CD4-positive, CD25-positive, alpha-beta regulatory T cell (primary cell): Measurements from ENCODE around the gene TMEM191B. TPM values are rescaled to one million over a fixed set of nuclear protein-coding genes. Genes with fewer than 3 reads are reported as not detected.
A peak's percentile ranks its signal among the peaks of the same experiment; 100 is the strongest.
"Not testable (repeated sequence)": the region's sequence is repeated elsewhere in the genome, so short reads cannot be mapped to it uniquely, and the experiment has no call there.

Source experiments
- ATAC-seq, 2 donors: fragments of 150-1000 bp; cut with Tn5 transposase; one replicate each; pipeline ENCODE4 v1.10.0; 2021; ENCODE audit warnings: low read depth in 2 of 2, moderate number of reproducible peaks in 2 of 2, moderate library complexity in 1 of 2
- DNase-seq, 3 donors: peaks; one replicate each; pipeline versions ENCODE4 v3.0.0 to v3.0.0-alpha.2; 2012 to 2022; ENCODE audit warnings: mixed read lengths in 1 of 3
- H3K27ac ChIP-seq: one replicate; pipeline ENCODE4 v1.7.0; 2013; ENCODE audit warnings: mild to moderate bottlenecking, low read length; ENCODE audit not compliant: insufficient read depth, poor library complexity, severe bottlenecking
- H3K27me3 ChIP-seq: one replicate; pipeline ENCODE4 v1.7.0; 2013; ENCODE audit warnings: low read length; ENCODE audit not compliant: control insufficient read depth, insufficient read depth
- H3K36me3 ChIP-seq: one replicate; pipeline ENCODE4 v1.7.0; 2013; ENCODE audit warnings: mild to moderate bottlenecking, low read length, moderate library complexity; ENCODE audit not compliant: control insufficient read depth, insufficient read depth
- H3K4me1 ChIP-seq: 2 replicates; pipeline ENCODE4 v1.7.0; 2013; ENCODE audit warnings: mild to moderate bottlenecking, low read length; ENCODE audit not compliant: insufficient read depth, control insufficient read depth, poor library complexity, severe bottlenecking
- H3K4me3 ChIP-seq: one replicate; pipeline ENCODE4 v1.7.0; 2013; ENCODE audit warnings: low read depth, mild to moderate bottlenecking, low read length, moderate library complexity
- H3K9me3 ChIP-seq, 2 experiments: 1 replicate in 1 of 2; 2 replicates in 1 of 2; pipeline ENCODE4 v1.7.0; 2013; ENCODE audit warnings: low read length in 2 of 2, mild to moderate bottlenecking in 1 of 2, moderate library complexity in 1 of 2; ENCODE audit not compliant: control insufficient read depth in 2 of 2
- H3K27ac Mint-ChIP-seq, 3 donors: one replicate each; pipeline ENCODE4 v1.8.0; 2020 to 2022; ENCODE audit warnings: mild to moderate bottlenecking in 3 of 3, mixed read lengths in 3 of 3, moderate library complexity in 2 of 3
- H3K27me3 Mint-ChIP-seq: one replicate; pipeline ENCODE4 v1.8.0; 2022; ENCODE audit warnings: mild to moderate bottlenecking, mixed read lengths
- H3K36me3 Mint-ChIP-seq: one replicate; pipeline ENCODE4 v1.8.0; 2020; ENCODE audit warnings: mixed read lengths
- H3K4me1 Mint-ChIP-seq, 4 donors: one replicate each; pipeline ENCODE4 v1.8.0; 2020 to 2022; ENCODE audit warnings: mixed read lengths in 4 of 4, mild to moderate bottlenecking in 1 of 4
- H3K4me3 Mint-ChIP-seq, 4 donors: one replicate each; pipeline ENCODE4 v1.8.0; 2020 to 2022; ENCODE audit warnings: mild to moderate bottlenecking in 4 of 4, mixed read lengths in 4 of 4, moderate library complexity in 3 of 4
- H3K9me3 Mint-ChIP-seq, 7 donors: one replicate each; pipeline ENCODE4 v1.8.0; 2020 to 2022; ENCODE audit warnings: mixed read lengths in 7 of 7, mild to moderate bottlenecking in 3 of 7, moderate library complexity in 2 of 7
- polyA plus RNA-seq, 4 donors: library from polyadenylated mRNA; unstranded; fragments of 300-500 nt; fragmentation: Illumina TruSeq; gene quantifications; one replicate each; pipeline ENCODE4 v1.2.3, GENCODE V29; 2021
- total RNA-seq: library from RNA; stranded (reverse); gene quantifications from one replicate; pipeline ENCODE4 v1.2.3, GENCODE V29; 2022

The TMEM191B gene
- total and polyA plus RNA-seq, 5 donors from 2014 or later, result 0.52 to 3.5 (median 0.72) TPM

DNA sequence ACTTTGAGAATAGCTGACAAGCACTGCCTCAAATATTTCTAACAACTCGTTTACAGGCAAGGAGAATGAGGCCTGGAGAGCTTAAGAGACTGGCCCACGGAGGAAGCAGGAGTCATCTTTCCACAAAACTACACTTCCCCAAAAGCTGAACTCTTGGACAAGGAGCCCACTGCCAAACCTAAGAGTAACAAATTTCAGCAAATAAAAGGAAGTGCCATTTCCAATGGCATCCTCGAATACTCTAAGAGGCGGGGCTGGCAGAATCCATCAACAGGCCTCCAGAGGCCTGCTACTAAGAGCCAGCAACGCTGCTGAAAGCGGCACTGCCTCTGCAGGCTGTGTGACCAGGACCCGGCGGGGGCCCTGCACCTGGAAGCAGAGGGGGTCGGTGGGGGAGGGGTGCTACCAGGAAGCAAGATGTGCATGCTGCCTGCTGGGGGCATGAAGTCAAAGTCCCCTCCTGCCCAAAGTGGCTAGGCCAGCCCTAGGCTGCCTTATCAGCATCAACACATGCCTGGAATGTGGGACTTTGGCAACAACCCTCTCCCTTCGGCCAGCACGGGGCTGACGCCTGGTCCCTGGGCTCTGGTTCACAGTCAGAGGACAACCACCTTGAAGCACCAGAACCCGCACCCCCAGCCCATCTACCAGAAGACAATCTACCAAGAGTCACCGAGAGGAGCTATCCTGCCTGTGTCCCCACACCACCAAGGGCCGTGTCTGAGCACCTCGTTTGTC is 43.1 kb downstream of the TMEM191B start:
- H3K4me3 ChIP-seq, ATAC-seq, H3K36me3 ChIP-seq, H3K4me1 Mint-ChIP-seq, H3K9me3 Mint-ChIP-seq, H3K27me3 ChIP-seq, H3K4me3 Mint-ChIP-seq, H3K27ac Mint-ChIP-seq, H3K36me3 Mint-ChIP-seq, H3K9me3 ChIP-seq, H3K4me1 ChIP-seq, DNase-seq, H3K27ac ChIP-seq, H3K27me3 Mint-ChIP-seq: not testable (repeated sequence)

DNA sequence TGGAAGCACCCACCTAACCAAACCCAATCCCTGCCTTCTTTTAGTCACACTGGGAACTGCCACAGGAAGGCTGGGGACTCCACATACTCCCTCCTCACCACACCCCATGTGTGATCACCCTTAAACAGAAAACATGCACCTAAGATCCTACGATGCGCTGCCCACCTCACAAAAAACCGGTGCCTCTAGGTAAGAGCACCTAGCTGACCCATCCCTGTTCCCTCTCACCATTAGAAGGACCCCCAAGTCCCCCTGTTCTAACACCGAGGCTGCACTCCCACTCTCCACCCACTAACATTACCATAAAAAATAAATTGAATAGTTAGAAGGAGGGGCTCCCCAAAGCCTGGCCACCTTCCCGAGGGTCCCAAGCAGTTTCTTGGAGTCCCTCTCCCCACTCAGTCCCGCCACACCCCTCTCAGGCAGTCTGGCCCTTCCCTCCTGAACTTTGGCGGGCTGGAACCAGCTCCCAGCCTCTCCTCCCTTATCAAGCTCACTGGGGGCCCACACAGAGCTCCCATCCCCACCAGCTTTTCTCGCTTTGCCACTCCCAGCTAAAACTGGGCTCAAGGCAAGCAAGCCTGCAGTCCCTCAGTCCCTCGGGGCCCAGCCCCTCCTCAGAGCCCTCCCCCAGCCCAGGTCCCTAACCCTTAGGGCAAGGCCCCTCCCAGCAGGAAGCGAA is 46.0 kb downstream of the TMEM191B start:
- H3K36me3 Mint-ChIP-seq, H3K4me3 Mint-ChIP-seq, H3K4me3 ChIP-seq, H3K9me3 ChIP-seq, H3K27me3 ChIP-seq, H3K27ac ChIP-seq, H3K4me1 ChIP-seq, ATAC-seq, H3K9me3 Mint-ChIP-seq, H3K27me3 Mint-ChIP-seq, H3K36me3 ChIP-seq, H3K27ac Mint-ChIP-seq, DNase-seq, H3K4me1 Mint-ChIP-seq: not testable (repeated sequence)

DNA sequence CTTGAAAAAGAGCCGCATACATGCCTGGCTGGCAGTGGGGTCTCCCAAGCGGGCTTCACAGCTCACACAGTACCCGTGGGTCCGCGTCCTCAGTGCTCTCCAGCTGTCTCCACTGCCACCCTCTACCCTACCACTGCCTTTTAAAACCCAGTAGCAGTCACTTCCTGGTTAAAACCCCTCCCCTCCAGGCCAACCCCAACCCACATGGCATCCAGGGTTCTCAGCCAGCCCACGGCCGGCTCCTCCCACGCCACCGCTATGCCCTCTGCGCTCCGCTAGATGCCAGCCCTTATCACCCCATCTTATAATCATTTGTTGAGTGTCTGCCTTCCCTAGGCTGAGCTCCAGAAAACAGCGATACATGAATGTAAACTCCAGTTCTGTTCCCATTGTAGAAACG is 47.0 kb downstream of the TMEM191B start:
- H3K36me3 Mint-ChIP-seq, DNase-seq, H3K4me3 ChIP-seq, H3K27ac Mint-ChIP-seq, H3K4me3 Mint-ChIP-seq, H3K9me3 ChIP-seq, H3K4me1 ChIP-seq, H3K27me3 ChIP-seq, H3K27me3 Mint-ChIP-seq, H3K4me1 Mint-ChIP-seq, H3K36me3 ChIP-seq, H3K9me3 Mint-ChIP-seq, H3K27ac ChIP-seq: not testable (repeated sequence)
- ATAC-seq, result peak; percentile 85

DNA sequence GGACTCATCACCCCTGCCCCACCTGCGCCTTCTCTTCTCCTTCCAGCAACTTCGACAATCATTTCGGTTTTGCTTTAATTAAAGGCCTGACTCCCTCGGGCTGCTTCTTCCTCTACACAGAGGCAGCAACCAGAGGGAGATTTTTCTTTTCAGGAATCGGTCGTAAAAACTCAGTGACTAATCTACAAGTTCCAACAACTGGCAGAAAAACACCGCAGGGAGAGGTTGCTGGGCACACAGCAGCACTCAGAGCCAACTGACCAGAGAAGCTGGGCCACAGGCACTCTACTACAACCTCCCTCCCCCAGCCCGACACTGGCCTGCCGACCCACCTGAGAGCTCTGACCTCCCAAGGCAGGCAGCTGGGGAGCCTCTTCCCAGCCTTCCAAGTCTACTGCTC is 48.1 kb downstream of the TMEM191B start:
- H3K27me3 Mint-ChIP-seq, DNase-seq, H3K4me1 ChIP-seq, H3K36me3 Mint-ChIP-seq, H3K27ac Mint-ChIP-seq, H3K9me3 ChIP-seq, H3K4me1 Mint-ChIP-seq, H3K9me3 Mint-ChIP-seq, ATAC-seq, H3K4me3 ChIP-seq, H3K36me3 ChIP-seq, H3K27ac ChIP-seq, H3K4me3 Mint-ChIP-seq, H3K27me3 ChIP-seq: not testable (repeated sequence)

GRCh38 chr22:18577090-18577818 is 49.7 kb downstream of the TMEM191B start:
- not testable (repeated sequence) for H3K27me3 Mint-ChIP-seq, H3K4me1 ChIP-seq, H3K9me3 ChIP-seq, H3K36me3 Mint-ChIP-seq, H3K27me3 ChIP-seq, H3K4me3 ChIP-seq, H3K4me3 Mint-ChIP-seq, H3K27ac ChIP-seq, H3K4me1 Mint-ChIP-seq, DNase-seq, H3K9me3 Mint-ChIP-seq, H3K27ac Mint-ChIP-seq, H3K36me3 ChIP-seq
- ATAC-seq, result peak; percentile 21 to 26

DNA sequence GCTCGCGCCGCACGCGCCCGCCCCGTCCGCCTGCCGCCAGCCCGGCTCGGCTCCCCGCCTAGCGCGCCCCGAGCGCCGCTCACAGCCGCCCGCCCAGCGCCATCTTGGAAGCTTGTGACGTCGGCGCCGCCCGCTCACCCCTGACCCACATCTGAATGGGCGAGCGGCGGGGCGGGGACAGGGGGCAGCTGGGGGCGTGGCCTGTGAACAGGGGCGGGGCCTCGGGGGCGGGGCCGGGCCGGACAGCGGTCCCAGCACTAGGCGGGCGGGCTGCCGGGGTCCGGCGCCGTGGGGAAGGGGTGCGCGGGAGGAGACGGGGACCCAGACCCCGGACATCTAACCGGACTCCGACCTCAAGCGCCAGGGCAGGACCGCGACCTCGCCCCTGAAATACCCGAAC is 50.2 kb downstream of the TMEM191B start:
- H3K27me3 Mint-ChIP-seq, H3K36me3 ChIP-seq, H3K9me3 Mint-ChIP-seq, H3K27ac ChIP-seq, H3K36me3 Mint-ChIP-seq, DNase-seq, H3K4me1 Mint-ChIP-seq, H3K4me1 ChIP-seq, H3K9me3 ChIP-seq, H3K4me3 Mint-ChIP-seq, H3K27me3 ChIP-seq, H3K4me3 ChIP-seq, H3K27ac Mint-ChIP-seq: not testable (repeated sequence)
- ATAC-seq, result peak; percentile 78 to 80
